Measurements from ENCODE around the gene PHETA2. TPM values are rescaled to one million over a fixed set of nuclear protein-coding genes. Genes with fewer than 3 reads are reported as not detected.

The PHETA2 gene
- total and polyA plus RNA-seq, 2 of the 13 experiments (the other 11 are each of a cell fraction or from before 2014, with no cell fraction given): 0.07 TPM; not detected in 1

DNA sequence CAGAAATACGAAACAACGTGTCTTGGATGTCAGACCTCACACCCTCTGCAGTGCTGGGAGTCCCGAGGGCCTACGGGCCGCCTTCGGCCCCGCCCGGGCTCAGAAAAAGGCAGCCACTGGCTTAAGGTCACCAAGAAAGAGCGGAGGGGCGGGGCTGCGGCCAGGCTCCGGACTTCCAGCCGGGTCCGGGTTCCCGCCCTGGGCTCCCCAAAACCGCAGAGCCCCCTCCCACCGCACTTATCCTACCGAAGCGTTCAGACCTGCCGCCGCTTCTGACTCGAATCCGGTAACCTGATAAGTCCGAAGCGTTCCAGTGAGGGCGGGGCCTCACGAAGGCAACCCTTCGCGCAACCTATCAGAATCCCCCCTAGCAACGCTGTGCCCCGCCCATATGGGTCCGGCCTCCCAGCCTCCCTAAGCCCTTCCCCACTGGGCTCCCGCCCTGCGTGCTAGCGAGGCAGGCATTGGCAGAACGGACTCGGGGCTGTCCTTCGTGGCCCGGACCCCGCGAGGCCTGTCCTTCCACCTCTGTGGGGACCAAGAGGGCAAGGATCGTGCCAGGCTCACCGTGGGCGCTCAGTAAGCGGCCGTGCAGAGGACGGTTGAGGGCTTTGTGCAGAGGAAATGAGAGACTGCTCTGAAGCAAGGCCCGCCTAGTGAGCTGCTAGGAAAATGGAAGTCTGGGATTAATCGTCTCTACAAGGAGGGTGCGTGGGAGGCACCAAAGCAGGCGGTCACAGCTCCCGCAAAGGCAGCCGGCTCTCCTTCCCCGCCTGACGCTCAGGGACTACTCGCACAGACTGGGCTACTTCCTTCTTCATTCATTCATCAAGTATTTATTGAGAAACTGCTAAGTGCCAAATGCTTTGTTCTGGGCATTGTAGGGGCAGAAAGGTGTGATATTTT lies 3.3 kb upstream of the PHETA2 start, which contains the start of gene NAGA (continued):
- TF ChIP-seq, protein P1, sequence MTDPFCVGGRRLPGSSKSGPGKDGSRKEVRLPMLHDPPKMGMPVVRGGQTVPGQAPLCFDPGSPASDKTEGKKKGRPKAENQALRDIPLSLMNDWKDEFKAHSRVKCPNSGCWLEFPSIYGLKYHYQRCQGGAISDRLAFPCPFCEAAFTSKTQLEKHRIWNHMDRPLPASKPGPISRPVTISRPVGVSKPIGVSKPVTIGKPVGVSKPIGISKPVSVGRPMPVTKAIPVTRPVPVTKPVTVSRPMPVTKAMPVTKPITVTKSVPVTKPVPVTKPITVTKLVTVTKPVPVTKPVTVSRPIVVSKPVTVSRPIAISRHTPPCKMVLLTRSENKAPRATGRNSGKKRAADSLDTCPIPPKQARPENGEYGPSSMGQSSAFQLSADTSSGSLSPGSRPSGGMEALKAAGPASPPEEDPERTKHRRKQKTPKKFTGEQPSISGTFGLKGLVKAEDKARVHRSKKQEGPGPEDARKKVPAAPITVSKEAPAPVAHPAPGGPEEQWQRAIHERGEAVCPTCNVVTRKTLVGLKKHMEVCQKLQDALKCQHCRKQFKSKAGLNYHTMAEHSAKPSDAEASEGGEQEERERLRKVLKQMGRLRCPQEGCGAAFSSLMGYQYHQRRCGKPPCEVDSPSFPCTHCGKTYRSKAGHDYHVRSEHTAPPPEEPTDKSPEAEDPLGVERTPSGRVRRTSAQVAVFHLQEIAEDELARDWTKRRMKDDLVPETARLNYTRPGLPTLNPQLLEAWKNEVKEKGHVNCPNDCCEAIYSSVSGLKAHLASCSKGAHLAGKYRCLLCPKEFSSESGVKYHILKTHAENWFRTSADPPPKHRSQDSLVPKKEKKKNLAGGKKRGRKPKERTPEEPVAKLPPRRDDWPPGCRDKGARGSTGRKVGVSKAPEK (CRISPR knock-in tag; IDR thresholded peaks at IDR 0.05; ENCODE audit: borderline replicate concordance): 0 out of 2 replicates have a peak, but pooled peaks have one; percentile 44
- TF ChIP-seq HNRNPL (IDR thresholded peaks at IDR 0.05; ENCODE audit: low read depth, low read length) (peak; percentile 95), TBP (CRISPR knock-in tag; IDR thresholded peaks at IDR 0.05) (no peak), FOXA1 (IDR thresholded peaks at IDR 0.05) (no peak), FOXA1 (CRISPR knock-in tag; IDR thresholded peaks at IDR 0.05) (no peak), ZNF232 (CRISPR knock-in tag; IDR thresholded peaks at IDR 0.05; ENCODE audit: borderline replicate concordance) (peak; percentile 49; the same call in 1 of the 2 replicates), ZNF792 (CRISPR knock-in tag; IDR thresholded peaks at IDR 0.05) (peak; percentile 92; the same call in 1 of the 2 replicates), ZNF761 (CRISPR knock-in tag; conservative IDR thresholded peaks at IDR 0.05) (0 out of 2 replicates have a peak, but pooled peaks have one; percentile 72), KDM1A (CRISPR knock-in tag; IDR thresholded peaks at IDR 0.05) (no peak), ZNF256 (CRISPR knock-in tag; conservative IDR thresholded peaks at IDR 0.05) (peak; percentile 90), NR2F2 (IDR thresholded peaks at IDR 0.05; ENCODE audit: borderline replicate concordance, low read depth) (no peak), SKI (IDR thresholded peaks at IDR 0.05; ENCODE audit: partially characterized antibody) (peak; percentile 8), ZNF75D (CRISPR knock-in tag; IDR thresholded peaks at IDR 0.05; ENCODE audit: borderline replicate concordance) (no peak), TEAD3 (CRISPR knock-in tag; optimal IDR thresholded peaks at IDR 0.05; ENCODE audit: borderline replicate concordance) (peak; percentile 75), DMAP1 (CRISPR knock-in tag; IDR thresholded peaks at IDR 0.05) (peak; percentile 74; the same call in 1 of the 2 replicates), MED8 (CRISPR knock-in tag; IDR thresholded peaks at IDR 0.05; ENCODE audit: insufficient replicate concordance) (peak; percentile 68)
- TF ChIP-seq, protein P2, sequence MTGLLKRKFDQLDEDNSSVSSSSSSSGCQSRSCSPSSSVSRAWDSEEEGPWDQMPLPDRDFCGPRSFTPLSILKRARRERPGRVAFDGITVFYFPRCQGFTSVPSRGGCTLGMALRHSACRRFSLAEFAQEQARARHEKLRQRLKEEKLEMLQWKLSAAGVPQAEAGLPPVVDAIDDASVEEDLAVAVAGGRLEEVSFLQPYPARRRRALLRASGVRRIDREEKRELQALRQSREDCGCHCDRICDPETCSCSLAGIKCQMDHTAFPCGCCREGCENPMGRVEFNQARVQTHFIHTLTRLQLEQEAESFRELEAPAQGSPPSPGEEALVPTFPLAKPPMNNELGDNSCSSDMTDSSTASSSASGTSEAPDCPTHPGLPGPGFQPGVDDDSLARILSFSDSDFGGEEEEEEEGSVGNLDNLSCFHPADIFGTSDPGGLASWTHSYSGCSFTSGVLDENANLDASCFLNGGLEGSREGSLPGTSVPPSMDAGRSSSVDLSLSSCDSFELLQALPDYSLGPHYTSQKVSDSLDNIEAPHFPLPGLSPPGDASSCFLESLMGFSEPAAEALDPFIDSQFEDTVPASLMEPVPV (CRISPR knock-in tag; IDR thresholded peaks at IDR 0.05): peak; percentile 99
- TF ChIP-seq, protein P3, sequence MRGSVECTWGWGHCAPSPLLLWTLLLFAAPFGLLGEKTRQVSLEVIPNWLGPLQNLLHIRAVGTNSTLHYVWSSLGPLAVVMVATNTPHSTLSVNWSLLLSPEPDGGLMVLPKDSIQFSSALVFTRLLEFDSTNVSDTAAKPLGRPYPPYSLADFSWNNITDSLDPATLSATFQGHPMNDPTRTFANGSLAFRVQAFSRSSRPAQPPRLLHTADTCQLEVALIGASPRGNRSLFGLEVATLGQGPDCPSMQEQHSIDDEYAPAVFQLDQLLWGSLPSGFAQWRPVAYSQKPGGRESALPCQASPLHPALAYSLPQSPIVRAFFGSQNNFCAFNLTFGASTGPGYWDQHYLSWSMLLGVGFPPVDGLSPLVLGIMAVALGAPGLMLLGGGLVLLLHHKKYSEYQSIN (CRISPR knock-in tag; IDR thresholded peaks at IDR 0.05; ENCODE audit: borderline replicate concordance): no peak
- TF ChIP-seq, protein P4, sequence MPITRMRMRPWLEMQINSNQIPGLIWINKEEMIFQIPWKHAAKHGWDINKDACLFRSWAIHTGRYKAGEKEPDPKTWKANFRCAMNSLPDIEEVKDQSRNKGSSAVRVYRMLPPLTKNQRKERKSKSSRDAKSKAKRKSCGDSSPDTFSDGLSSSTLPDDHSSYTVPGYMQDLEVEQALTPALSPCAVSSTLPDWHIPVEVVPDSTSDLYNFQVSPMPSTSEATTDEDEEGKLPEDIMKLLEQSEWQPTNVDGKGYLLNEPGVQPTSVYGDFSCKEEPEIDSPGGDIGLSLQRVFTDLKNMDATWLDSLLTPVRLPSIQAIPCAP (CRISPR knock-in tag; IDR thresholded peaks at IDR 0.05; ENCODE audit: low read depth): no peak
- TF ChIP-seq, protein P5, sequence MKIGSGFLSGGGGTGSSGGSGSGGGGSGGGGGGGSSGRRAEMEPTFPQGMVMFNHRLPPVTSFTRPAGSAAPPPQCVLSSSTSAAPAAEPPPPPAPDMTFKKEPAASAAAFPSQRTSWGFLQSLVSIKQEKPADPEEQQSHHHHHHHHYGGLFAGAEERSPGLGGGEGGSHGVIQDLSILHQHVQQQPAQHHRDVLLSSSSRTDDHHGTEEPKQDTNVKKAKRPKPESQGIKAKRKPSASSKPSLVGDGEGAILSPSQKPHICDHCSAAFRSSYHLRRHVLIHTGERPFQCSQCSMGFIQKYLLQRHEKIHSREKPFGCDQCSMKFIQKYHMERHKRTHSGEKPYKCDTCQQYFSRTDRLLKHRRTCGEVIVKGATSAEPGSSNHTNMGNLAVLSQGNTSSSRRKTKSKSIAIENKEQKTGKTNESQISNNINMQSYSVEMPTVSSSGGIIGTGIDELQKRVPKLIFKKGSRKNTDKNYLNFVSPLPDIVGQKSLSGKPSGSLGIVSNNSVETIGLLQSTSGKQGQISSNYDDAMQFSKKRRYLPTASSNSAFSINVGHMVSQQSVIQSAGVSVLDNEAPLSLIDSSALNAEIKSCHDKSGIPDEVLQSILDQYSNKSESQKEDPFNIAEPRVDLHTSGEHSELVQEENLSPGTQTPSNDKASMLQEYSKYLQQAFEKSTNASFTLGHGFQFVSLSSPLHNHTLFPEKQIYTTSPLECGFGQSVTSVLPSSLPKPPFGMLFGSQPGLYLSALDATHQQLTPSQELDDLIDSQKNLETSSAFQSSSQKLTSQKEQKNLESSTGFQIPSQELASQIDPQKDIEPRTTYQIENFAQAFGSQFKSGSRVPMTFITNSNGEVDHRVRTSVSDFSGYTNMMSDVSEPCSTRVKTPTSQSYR (CRISPR knock-in tag; IDR thresholded peaks at IDR 0.05; ENCODE audit: borderline replicate concordance): peak; percentile 11; the same call in 1 of the 2 replicates
